GM12872 (cell line): ENCODE results near the gene NUBP2.

Experiments
- TF ChIP-seq, protein P1 (sequence below): IDR thresholded peaks from 3 replicates; pipeline ENCODE4 v1.5.1; 2011; ENCODE audit warnings: low read depth, mild to moderate bottlenecking, low read length, moderate library complexity; ENCODE audit not compliant: insufficient read depth

The NUBP2 gene

DNA sequence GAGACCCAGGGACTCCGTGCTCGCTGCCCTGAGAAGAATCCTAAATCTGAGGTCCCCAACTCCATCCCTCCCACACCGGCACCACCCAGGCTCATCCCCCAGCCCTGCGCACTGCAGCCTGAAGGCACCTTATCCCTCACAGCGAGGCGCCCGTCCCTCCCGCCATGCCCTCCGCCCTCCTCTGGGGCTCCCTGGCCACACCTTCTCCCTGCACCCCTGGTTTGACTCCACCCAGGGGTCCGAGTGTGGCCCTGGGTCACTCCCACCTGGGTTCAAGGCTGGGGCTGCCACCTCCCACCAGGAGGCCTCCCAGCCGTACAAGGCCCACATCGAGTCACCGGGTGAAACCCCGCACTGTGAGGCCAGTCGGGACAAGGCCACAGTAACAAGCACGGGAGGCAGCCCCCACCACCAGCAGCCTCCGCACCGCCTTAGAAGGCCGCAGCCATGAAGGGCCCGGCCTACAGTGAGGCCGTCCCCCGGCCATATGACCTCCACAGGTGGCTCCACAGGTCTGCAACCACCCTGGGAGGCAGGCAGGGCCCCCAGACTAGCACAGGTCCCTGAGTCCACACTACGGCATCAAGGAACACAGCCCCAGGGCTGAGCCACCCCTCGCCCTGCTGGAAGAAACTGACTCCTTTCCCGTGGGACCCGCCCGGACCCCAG is 35.6 kb downstream of the NUBP2 start:
- TF ChIP-seq, protein P1, sequence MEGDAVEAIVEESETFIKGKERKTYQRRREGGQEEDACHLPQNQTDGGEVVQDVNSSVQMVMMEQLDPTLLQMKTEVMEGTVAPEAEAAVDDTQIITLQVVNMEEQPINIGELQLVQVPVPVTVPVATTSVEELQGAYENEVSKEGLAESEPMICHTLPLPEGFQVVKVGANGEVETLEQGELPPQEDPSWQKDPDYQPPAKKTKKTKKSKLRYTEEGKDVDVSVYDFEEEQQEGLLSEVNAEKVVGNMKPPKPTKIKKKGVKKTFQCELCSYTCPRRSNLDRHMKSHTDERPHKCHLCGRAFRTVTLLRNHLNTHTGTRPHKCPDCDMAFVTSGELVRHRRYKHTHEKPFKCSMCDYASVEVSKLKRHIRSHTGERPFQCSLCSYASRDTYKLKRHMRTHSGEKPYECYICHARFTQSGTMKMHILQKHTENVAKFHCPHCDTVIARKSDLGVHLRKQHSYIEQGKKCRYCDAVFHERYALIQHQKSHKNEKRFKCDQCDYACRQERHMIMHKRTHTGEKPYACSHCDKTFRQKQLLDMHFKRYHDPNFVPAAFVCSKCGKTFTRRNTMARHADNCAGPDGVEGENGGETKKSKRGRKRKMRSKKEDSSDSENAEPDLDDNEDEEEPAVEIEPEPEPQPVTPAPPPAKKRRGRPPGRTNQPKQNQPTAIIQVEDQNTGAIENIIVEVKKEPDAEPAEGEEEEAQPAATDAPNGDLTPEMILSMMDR, result no peak

DNA sequence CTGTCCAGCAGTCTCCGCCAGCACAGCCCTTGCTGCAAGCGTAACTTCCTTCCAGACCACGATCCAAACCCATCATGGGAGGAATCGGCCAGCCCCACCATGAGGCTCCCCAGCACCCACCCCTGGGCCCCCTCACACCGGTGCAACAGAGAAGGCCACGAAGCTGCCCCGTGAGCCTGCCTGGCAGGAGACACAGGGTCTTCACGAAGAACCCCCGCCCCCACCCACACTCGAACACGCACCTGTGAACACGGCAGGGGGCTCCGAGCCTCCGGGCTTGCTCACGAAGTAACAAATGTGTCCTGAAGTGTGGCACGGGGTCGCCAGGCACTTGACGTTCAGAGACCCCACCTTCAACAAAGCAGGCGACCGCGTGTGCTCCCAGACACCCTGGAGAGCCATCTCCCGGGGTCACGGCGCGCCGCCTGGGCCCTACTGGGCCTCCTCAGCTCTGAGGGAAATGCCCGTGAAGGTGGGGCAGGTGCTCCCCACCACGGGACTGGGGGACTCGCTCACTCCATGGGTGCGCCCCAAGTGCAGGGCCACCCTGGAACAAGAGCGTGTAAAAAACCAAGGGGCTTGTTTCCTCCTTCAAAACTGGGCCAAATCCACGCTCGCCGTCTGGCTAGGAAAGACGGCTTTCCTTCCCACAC is 36.2 kb downstream of the NUBP2 start:
- TF ChIP-seq, protein P1, result no peak

DNA sequence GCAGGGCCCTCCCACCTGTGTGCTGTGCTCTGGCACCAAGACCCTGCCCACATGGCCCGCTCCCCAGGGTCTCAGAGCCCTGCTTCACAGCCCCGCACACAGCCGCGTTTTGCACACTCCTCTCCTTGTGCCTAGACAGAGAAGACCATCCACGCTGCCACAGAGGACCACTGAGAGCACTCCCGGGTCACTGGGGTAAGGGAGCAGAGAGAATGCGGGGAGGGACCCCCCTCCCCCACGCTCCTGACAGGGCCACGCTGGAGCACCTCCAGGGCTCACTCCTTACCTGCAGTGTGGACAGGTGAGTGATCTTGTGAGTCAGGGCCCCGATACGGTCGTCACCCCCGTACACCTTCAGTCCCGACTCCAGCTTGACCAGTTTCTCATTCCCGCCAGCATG is 36.9 kb downstream of the NUBP2 start:
- TF ChIP-seq, protein P1, result no peak

DNA sequence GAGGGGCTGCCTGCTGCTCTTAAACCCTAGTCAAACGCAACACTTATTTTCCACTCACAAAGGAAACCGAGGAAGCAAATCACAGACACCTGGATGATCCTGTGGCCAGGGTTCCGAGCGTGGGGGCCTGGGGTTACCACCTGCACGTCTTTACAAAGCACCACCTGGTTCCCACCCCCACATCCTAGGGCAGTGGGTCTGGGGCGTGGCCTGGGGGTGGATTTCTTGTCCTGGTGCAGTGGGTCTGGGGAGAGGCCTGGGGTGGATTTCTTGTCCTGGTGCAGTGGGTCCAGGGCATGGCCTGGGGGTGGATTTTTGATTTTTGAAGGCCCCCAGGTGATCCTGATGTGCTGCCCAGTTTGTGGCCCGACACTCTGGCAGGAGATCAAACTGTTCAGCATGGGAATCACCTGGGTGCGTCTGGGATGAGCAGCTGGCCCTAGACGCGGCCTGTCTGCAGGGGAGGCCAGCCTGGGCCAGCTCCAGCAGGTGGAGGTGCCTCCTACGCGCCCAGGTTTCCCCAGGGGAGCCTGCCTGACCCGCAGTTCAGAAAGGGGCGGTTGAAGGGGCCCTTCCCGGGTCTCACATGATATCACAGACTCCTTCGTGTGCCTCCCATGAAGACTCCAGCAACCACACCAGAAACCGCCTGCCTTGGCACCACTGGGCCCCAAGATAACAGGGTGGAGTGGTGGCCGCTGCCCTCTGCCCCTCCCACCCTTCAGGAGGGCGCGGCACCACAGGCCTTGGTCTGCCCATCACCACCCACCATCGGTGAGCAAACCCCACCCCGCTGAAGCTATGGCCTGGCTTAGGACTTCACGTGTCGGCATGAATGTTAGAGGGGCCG is 37.6 kb downstream of the NUBP2 start:
- TF ChIP-seq, protein P1, result no peak

DNA sequence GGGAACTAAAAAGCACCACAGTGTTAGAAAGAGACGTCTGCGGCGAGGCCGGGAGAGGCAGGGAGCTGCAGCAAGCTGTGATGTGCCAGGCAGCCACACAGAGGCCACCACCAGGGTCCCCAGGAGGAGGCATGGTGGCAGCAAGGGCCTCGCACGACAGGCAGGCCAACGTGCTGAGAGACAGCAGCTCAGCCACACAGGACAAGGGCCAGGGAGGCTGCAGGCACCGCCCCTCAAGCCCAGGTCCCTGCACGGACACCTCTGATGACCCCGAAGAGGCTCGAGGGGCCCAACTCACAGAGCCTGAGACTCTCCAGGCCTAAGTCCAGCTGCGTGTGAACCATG is 38.2 kb downstream of the NUBP2 start:
- TF ChIP-seq, protein P1, result no peak

DNA sequence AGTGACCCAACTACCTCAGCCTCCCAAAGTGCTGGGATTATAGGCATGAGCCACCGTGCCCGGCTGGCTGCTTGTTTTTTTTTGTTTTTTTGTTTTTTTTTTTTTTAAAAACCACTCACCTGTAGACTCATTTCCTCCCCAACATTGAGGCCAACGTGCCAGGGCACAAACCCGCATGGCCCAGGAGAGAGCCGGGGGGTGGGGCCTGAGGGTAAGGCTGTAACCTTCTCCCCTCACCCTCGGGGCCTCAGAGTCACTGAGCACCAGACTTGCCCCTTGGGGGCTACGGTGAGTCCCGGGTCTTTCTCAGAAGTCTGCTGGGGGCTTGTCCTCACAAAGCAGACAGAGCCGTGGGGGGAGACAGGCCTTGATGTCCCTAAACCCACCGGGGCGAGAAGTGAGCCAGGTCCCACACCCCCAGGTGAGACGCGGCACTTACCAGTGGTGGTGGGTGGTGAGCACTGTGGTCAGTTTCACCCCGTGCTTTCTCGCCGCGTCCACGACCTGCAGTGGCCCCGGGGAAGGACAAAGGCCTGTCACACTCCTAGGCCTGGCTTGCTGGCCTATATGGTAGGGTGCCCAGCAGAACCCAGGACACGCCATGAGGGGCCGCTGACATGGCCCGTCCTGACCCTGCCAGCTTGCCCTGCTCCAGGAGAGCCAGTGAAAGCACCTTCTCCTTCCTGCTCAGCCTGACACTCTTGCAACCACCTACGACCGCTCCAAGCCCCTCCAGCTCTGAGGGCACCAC is 39.3 kb downstream of the NUBP2 start:
- TF ChIP-seq, protein P1, result no peak

DNA sequence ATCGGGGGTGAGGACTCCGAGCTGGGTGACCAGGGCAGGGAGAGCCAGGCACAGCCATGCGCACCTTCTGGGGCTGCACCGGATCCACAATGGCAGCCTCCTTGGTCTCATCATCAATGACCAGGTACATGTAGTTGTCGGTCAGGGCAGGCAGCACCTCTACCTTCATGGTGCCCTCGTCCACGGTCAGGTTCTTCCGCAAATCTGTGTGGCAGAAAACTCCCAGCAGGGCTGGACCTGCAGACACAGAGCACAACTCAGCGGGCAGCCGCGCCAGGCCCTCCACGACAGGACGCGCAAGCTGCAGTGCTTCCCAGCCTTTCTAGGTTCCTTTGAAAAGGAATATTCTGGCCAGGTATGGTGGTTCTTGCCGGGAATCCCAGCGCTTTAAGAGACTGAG is 40.0 kb downstream of the NUBP2 start:
- TF ChIP-seq, protein P1, result no peak
